ENCODE data around the gene EVA1C. TPM values are rescaled to one million over a fixed set of nuclear protein-coding genes. Genes with fewer than 3 reads are reported as not detected.

Gene EVA1C
- total and polyA plus RNA-seq, 2 experiments from 2014 or later = 2.2 to 3.4 TPM

- Histone ChIP-seq H3K4me1 (ENCODE audit: insufficient read depth) (no peaks in the 10 kb centered on the region), H3K79me2 (no peaks in the 10 kb centered on the region), H3K27ac (no peak overlapping the region), H2AFZ (no peak overlapping the region), H3K9me3 (ENCODE audit: low read depth) (no peaks in the 10 kb centered on the region), H3K9me2 (replicated peaks; ENCODE audit: insufficient read depth) (no peaks in the 10 kb centered on the region), H4K20me1 (ENCODE audit: insufficient read depth, poor library complexity, severe bottlenecking) (no peaks in the 10 kb centered on the region), H3K36me3 (replicated peaks; ENCODE audit: insufficient read depth, low read depth) (peaks cover 3% of the 10 kb centered on the region), H3K4me2 (no peak overlapping the region), H3K4me3 (no peak overlapping the region), H3K27me3 (no peaks in the 10 kb centered on the region)
- 91% methylated on average over 6 of the region's 6 CpGs for WGBS (ENCODE audit: low lambda C conversion rate, missing lambda C conversion rate)
- no peak for DNase-seq (ENCODE audit: low spot score)
- TF ChIP-seq EZH2phosphoT487 (IDR thresholded peaks at IDR 0.05; ENCODE audit: low read depth, severe bottlenecking, unreplicated experiment) (no peak), EZH2 (IDR thresholded peaks at IDR 0.05; ENCODE audit: borderline replicate concordance) (no peak), CTCF (IDR thresholded peaks at IDR 0.05; ENCODE audit: poor library complexity) (no peak)
Measured at GRCh38 chr21:32370998-32371766, 41.3 kb upstream of the EVA1C start.

DNA sequence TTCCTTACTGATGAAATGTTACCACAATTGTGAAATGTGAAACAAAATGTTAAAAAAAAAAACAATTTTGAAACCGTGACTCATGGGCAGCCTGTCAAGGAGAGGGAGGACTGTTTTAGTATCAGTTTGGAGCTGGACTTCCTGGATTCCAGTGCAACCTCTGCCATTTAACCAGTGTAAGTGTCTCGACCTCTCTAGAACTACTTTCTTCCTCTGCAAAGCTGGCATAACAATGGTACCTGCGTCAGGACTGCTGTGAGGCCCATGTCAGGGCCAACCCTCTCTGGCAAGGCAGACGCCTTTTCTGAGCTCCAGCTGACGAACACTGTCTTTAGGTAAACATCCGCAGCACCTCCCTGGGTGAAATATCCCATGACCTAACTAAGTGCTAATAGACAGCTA lies 40.6 kb upstream of the EVA1C start:
- no peaks in the 10 kb centered on the region for H3K79me2 ChIP-seq
- H2AFZ ChIP-seq = no peak overlapping the region
- H4K20me1 ChIP-seq (ENCODE audit: insufficient read depth, poor library complexity, severe bottlenecking) = no peaks in the 10 kb centered on the region
- H3K4me2 ChIP-seq = no peak overlapping the region
- no peaks in the 10 kb centered on the region for H3K9me2 ChIP-seq (replicated peaks; ENCODE audit: insufficient read depth)
- no peak overlapping the region for H3K4me3 ChIP-seq
- H3K27ac ChIP-seq = no peak overlapping the region
- H3K36me3 ChIP-seq (replicated peaks; ENCODE audit: insufficient read depth, low read depth) = peaks cover 3% of the 10 kb centered on the region
- no peaks in the 10 kb centered on the region for H3K27me3 ChIP-seq
- no peaks in the 10 kb centered on the region for H3K4me1 ChIP-seq (ENCODE audit: insufficient read depth)
- H3K9me3 ChIP-seq (ENCODE audit: low read depth) = no peaks in the 10 kb centered on the region
- DNase-seq (ENCODE audit: low spot score) = no peak
- TF ChIP-seq EZH2phosphoT487 (IDR thresholded peaks at IDR 0.05; ENCODE audit: low read depth, severe bottlenecking, unreplicated experiment) (no peak), CTCF (IDR thresholded peaks at IDR 0.05; ENCODE audit: poor library complexity) (no peak), EZH2 (IDR thresholded peaks at IDR 0.05; ENCODE audit: borderline replicate concordance) (no peak)
- 89% methylated on average over 6 of the region's 6 CpGs for WGBS (ENCODE audit: low lambda C conversion rate, missing lambda C conversion rate)

- no peaks in the 10 kb centered on the region for H3K9me2 ChIP-seq (replicated peaks; ENCODE audit: insufficient read depth)
- no peaks in the 10 kb centered on the region for H3K79me2 ChIP-seq
- H3K36me3 ChIP-seq (replicated peaks; ENCODE audit: insufficient read depth, low read depth) = peaks cover 1% of the 10 kb centered on the region
- no peaks in the 10 kb centered on the region for H3K27me3 ChIP-seq
- H2AFZ ChIP-seq = no peak overlapping the region
- no peaks in the 10 kb centered on the region for H3K9me3 ChIP-seq (ENCODE audit: low read depth)
- no peak overlapping the region for H3K4me2 ChIP-seq
- 93% methylated on average over 3 of the region's 3 CpGs for WGBS (ENCODE audit: low lambda C conversion rate, missing lambda C conversion rate)
- no peaks in the 10 kb centered on the region for H4K20me1 ChIP-seq (ENCODE audit: insufficient read depth, poor library complexity, severe bottlenecking)
- no peak overlapping the region for H3K27ac ChIP-seq
- H3K4me1 ChIP-seq (ENCODE audit: insufficient read depth) = no peaks in the 10 kb centered on the region
- H3K4me3 ChIP-seq = no peak overlapping the region
- no peak for TF ChIP-seq EZH2 (IDR thresholded peaks at IDR 0.05; ENCODE audit: borderline replicate concordance)
- no peak for TF ChIP-seq EZH2phosphoT487 (IDR thresholded peaks at IDR 0.05; ENCODE audit: low read depth, severe bottlenecking, unreplicated experiment)
- no peak for TF ChIP-seq CTCF (IDR thresholded peaks at IDR 0.05; ENCODE audit: poor library complexity)
- DNase-seq (ENCODE audit: low spot score) = no peak
Measured at GRCh38 chr21:32372755-32373154, 39.8 kb upstream of the EVA1C start.
